H1 (cell line): ENCODE measurements around the gene VAT1L. TPM values are rescaled to one million over a fixed set of nuclear protein-coding genes. Genes with fewer than 3 reads are reported as not detected.

Experiments used
- CTCF ChIA-PET: fragments of 300-600 bp; sonication (Branson Sonifier 250); formaldehyde crosslinking; loops from one replicate; lab custom pipeline; 2021; ENCODE audit not compliant: partially characterized antibody; lab: Charles Lee
- POLR2A ChIA-PET: fragments of 300-600 bp; sonication (Branson Sonifier 250); formaldehyde crosslinking; loops from one replicate; lab custom pipeline; 2021; ENCODE audit warnings: inconsistent platforms; ENCODE audit not compliant: partially characterized antibody; lab: Charles Lee
- DNase-seq, 2 experiments: peaks; one replicate each; pipeline versions ENCODE4 v3.0.0 to v3.0.0-alpha.2; 2010 to 2022; ENCODE audit warnings: low spot score in 2 of 2, low read depth in 1 of 2, mixed read lengths in 1 of 2
- FAIRE-seq: peaks from 2 replicates; lab custom pipeline; 2011; peaks lifted over from hg19 to GRCh38; lab: Jason Lieb, UNC
- H2AFZ ChIP-seq: 2 replicates; pipeline ENCODE4 v1.8.1; 2012; ENCODE audit warnings: low read length, inconsistent platforms
- H2AK5ac ChIP-seq: 2 replicates; pipeline ENCODE4 v1.6.1; 2013; ENCODE audit warnings: low read depth, low read length
- H2BK120ac ChIP-seq: replicated peaks from 2 replicates; pipeline ENCODE3; 2013; ENCODE audit warnings: low read depth, low read length, inconsistent platforms
- H2BK12ac ChIP-seq: 2 replicates; pipeline ENCODE4 v1.6.1; 2013; ENCODE audit warnings: low read depth, low read length
- H2BK15ac ChIP-seq: 2 replicates; pipeline ENCODE4 v1.6.1; 2013; ENCODE audit warnings: low read length
- H2BK20ac ChIP-seq: 2 replicates; pipeline ENCODE4 v1.6.1; 2013; ENCODE audit warnings: low read length
- H2BK5ac ChIP-seq: 2 replicates; pipeline ENCODE4 v1.6.1; 2013; ENCODE audit warnings: low read depth, low read length
- H3K14ac ChIP-seq: 2 replicates; pipeline ENCODE4 v1.6.1; 2013; ENCODE audit warnings: inconsistent platforms; ENCODE audit not compliant: insufficient read length
- H3K18ac ChIP-seq: 2 replicates; pipeline ENCODE4 v1.6.1; 2013; ENCODE audit warnings: low read length; ENCODE audit errors: extremely low read depth
- H3K23ac ChIP-seq: 2 replicates; pipeline ENCODE4 v1.6.1; 2013; ENCODE audit warnings: inconsistent platforms; ENCODE audit not compliant: insufficient read length
- H3K23me2 ChIP-seq: 2 replicates; pipeline ENCODE4 v1.6.1; 2013; ENCODE audit warnings: low read depth, low read length
- H3K27ac ChIP-seq: 2 replicates; pipeline ENCODE4 v1.6.1; 2011; ENCODE audit warnings: low read depth, low read length, inconsistent platforms
- H3K27me3 ChIP-seq, 4 experiments: replicated peaks in 1 of 4; 1 replicate in 1 of 4; 2 replicates in 3 of 4; pipeline versions ENCODE4 v1.6.1 to v1.8.1; 2011 to 2013; ENCODE audit warnings: low read length in 3 of 4, mild to moderate bottlenecking in 3 of 4, inconsistent platforms in 2 of 4, mixed read lengths in 2 of 4, moderate library complexity in 1 of 4; ENCODE audit not compliant: control insufficient read depth in 3 of 4, insufficient read depth in 3 of 4; ENCODE audit errors: extremely low read depth in 1 of 4
- H3K36me3 ChIP-seq, 4 experiments: 2 replicates each; pipeline versions ENCODE4 v1.6.1 to v1.8.1; 2011 to 2013; ENCODE audit warnings: mild to moderate bottlenecking in 4 of 4, low read length in 3 of 4, moderate library complexity in 2 of 4, control low read depth in 1 of 4, inconsistent platforms in 1 of 4; ENCODE audit not compliant: insufficient read depth in 4 of 4, control insufficient read depth in 2 of 4
- H3K4ac ChIP-seq: replicated peaks from 2 replicates; pipeline ENCODE3; 2013; ENCODE audit warnings: low read length, low read depth, mixed read lengths, inconsistent platforms; ENCODE audit not compliant: insufficient read length
- H3K4me1 ChIP-seq, 4 experiments: replicated peaks in 1 of 4; 1 replicate in 1 of 4; 2 replicates in 3 of 4; pipeline versions ENCODE4 v1.6.1 to v1.8.1; 2011 to 2013; ENCODE audit warnings: low read length in 3 of 4, inconsistent platforms in 2 of 4, mixed read lengths in 1 of 4; ENCODE audit not compliant: insufficient read depth in 4 of 4, control insufficient read depth in 3 of 4
- H3K4me2 ChIP-seq, 2 experiments: 2 replicates each; pipeline versions ENCODE4 v1.6.1 to v1.8.1; 2011 to 2013; ENCODE audit warnings: low read depth in 2 of 2, low read length in 2 of 2, control low read depth in 1 of 2, inconsistent platforms in 1 of 2, mild to moderate bottlenecking in 1 of 2; ENCODE audit not compliant: insufficient read depth in 1 of 2
- H3K4me3 ChIP-seq, 4 experiments: fragments of 200-600, 300-600 bp in 1 of 4; sonication (generic), shearing (Covaris generic), sonication (Bioruptor Twin) in 1 of 4; 2 replicates each; pipeline versions ENCODE4 v1.5.1 to v1.8.1; 2011 to 2016; ENCODE audit warnings: low read length in 4 of 4, low read depth in 3 of 4, control low read depth in 2 of 4, inconsistent platforms in 2 of 4, mild to moderate bottlenecking in 2 of 4, mixed read lengths in 1 of 4, moderate library complexity in 1 of 4; ENCODE audit not compliant: insufficient read depth in 2 of 4; ENCODE audit errors: extremely low read depth in 1 of 4
- H3K56ac ChIP-seq: replicated peaks from 2 replicates; pipeline ENCODE3; 2013; ENCODE audit warnings: low read depth, mild to moderate bottlenecking, mixed read lengths, low read length, inconsistent platforms; ENCODE audit not compliant: insufficient read length
- H3K79me1 ChIP-seq: 2 replicates; pipeline ENCODE4 v1.6.1; 2013; ENCODE audit warnings: low read depth, low read length, control low read depth
- H3K79me2 ChIP-seq, 2 experiments: 2 replicates each; pipeline versions ENCODE4 v1.6.1 to v1.8.1; 2012 to 2013; ENCODE audit warnings: low read length in 2 of 2, mild to moderate bottlenecking in 2 of 2, inconsistent platforms in 1 of 2; ENCODE audit not compliant: insufficient read depth in 2 of 2, control insufficient read depth in 1 of 2
- H3K9ac ChIP-seq, 4 experiments: replicated peaks in 1 of 4; 1 replicate in 1 of 4; 2 replicates in 3 of 4; pipeline versions ENCODE4 v1.6.1 to v1.8.1; 2011 to 2013; ENCODE audit warnings: low read depth in 3 of 4, low read length in 3 of 4, control low read depth in 2 of 4, mild to moderate bottlenecking in 2 of 4, moderate library complexity in 2 of 4, inconsistent platforms in 1 of 4; ENCODE audit errors: extremely low read depth in 1 of 4
- H3K9me3 ChIP-seq, 2 experiments: 2 replicates each; pipeline versions ENCODE4 v1.6.1 to v1.8.1; 2012 to 2013; ENCODE audit warnings: mild to moderate bottlenecking in 2 of 2, moderate library complexity in 2 of 2, control low read depth in 1 of 2, inconsistent platforms in 1 of 2, low read depth in 1 of 2, low read length in 1 of 2, mixed read lengths in 1 of 2; ENCODE audit not compliant: insufficient read depth in 2 of 2
- H4K20me1 ChIP-seq, 2 experiments: replicated peaks in 1 of 2; 2 replicates each; pipeline versions ENCODE3 to v1.8.1; 2011 to 2013; ENCODE audit warnings: inconsistent platforms in 2 of 2, low read length in 2 of 2, mild to moderate bottlenecking in 1 of 2; ENCODE audit not compliant: insufficient read depth in 2 of 2, control insufficient read depth in 1 of 2
- H4K5ac ChIP-seq: 2 replicates; pipeline ENCODE4 v1.6.1; 2013; ENCODE audit warnings: low read length, low read depth, mixed read lengths, inconsistent platforms; ENCODE audit not compliant: insufficient read length
- H4K8ac ChIP-seq: 2 replicates; pipeline ENCODE4 v1.8.0; 2013; ENCODE audit warnings: mild to moderate bottlenecking, moderate library complexity, low read length, inconsistent platforms; ENCODE audit not compliant: insufficient read depth; ENCODE audit errors: extremely low read depth
- H4K91ac ChIP-seq: replicated peaks from 2 replicates; pipeline ENCODE3; 2013; ENCODE audit warnings: low read length, mixed read lengths, inconsistent platforms; ENCODE audit not compliant: insufficient read length
- BACH1 ChIP-seq: IDR thresholded peaks from 2 replicates; pipeline ENCODE4 v1.6.1; 2012; ENCODE audit warnings: low read length, improper control_type of control experiment
- BCL11A ChIP-seq, 2 experiments: IDR thresholded peaks; one replicate each; pipeline ENCODE4 v1.6.1; 2011; ENCODE audit warnings: low read depth in 2 of 2, low read length in 2 of 2, mild to moderate bottlenecking in 2 of 2
- CREB1 ChIP-seq: IDR thresholded peaks from 2 replicates; pipeline ENCODE4 v1.6.1; 2012; ENCODE audit warnings: inconsistent platforms
- GABPA ChIP-seq: IDR thresholded peaks from 2 replicates; pipeline ENCODE4 v1.6.1; 2011; ENCODE audit warnings: mild to moderate bottlenecking, low read length, moderate library complexity, borderline replicate concordance; ENCODE audit not compliant: insufficient read depth
- HDAC6 ChIP-seq: IDR thresholded peaks from one replicate; pipeline ENCODE4 v1.7.1; 2012; ENCODE audit warnings: low read depth, mild to moderate bottlenecking, inconsistent platforms, low read length, moderate library complexity
- JUN ChIP-seq: IDR thresholded peaks from 2 replicates; pipeline ENCODE4 v1.6.1; 2011; ENCODE audit warnings: low read depth, mild to moderate bottlenecking, improper control_type of control experiment, low read length
- KDM5A ChIP-seq: fragments of 200-600 bp; IDR thresholded peaks from 2 replicates; pipeline ENCODE4 v1.7.1; 2012; ENCODE audit warnings: mild to moderate bottlenecking, low read length, inconsistent platforms, mixed read lengths
- NANOG ChIP-seq: IDR thresholded peaks from 2 replicates; pipeline ENCODE4 v1.6.1; 2011; ENCODE audit warnings: low read length, low read depth, mild to moderate bottlenecking, inconsistent platforms; ENCODE audit not compliant: insufficient read depth, poor library complexity, severe bottlenecking
- POLR2A ChIP-seq, 2 experiments: IDR thresholded peaks; 1 replicate in 1 of 2; 2 replicates in 1 of 2; pipeline ENCODE4 v1.6.1; 2011; ENCODE audit warnings: low read depth in 2 of 2, low read length in 2 of 2, mild to moderate bottlenecking in 2 of 2; ENCODE audit errors: control extremely low read depth in 1 of 2
- SP2 ChIP-seq: IDR thresholded peaks from 2 replicates; pipeline ENCODE4 v1.6.1; 2012; ENCODE audit warnings: mild to moderate bottlenecking, low read length, inconsistent platforms
- SP4 ChIP-seq: IDR thresholded peaks from 2 replicates; pipeline ENCODE4 v1.6.1; 2012; ENCODE audit warnings: low read length, inconsistent platforms
- SUZ12 ChIP-seq: fragments of 200-600 bp; sonication (generic); IDR thresholded peaks from 2 replicates; pipeline ENCODE4 v1.6.1; 2012; ENCODE audit warnings: mild to moderate bottlenecking, inconsistent platforms, low read length, moderate library complexity, mixed read lengths
- YY1 ChIP-seq: IDR thresholded peaks from 2 replicates; pipeline ENCODE4 v1.6.1; 2011; ENCODE audit warnings: low read depth, mild to moderate bottlenecking, low read length
- WGBS, 2 experiments: shearing (Covaris generic) in 1 of 2; methylation state at CpG; one replicate each; pipeline versions ENCODE4 v1.1.6 to v1.1.7; 2013 to 2015; ENCODE audit warnings: low lambda C conversion rate in 2 of 2, mixed read lengths in 2 of 2, inconsistent platforms in 1 of 2, low coverage in 1 of 2, missing lambda C conversion rate in 1 of 2; ENCODE audit not compliant: insufficient replicate concordance in 2 of 2, insufficient coverage in 1 of 2, insufficient read length in 1 of 2; ENCODE audit errors: extremely low coverage in 1 of 2, missing lambda C conversion rate in 1 of 2; 5-methylcytosine and 5-hydroxymethylcytosine counted together
- polyA plus RNA-seq, 7 experiments: library from polyadenylated mRNA; depleted of rRNA in 3 of 7; stranded (reverse) in 5 of 7; unstranded in 2 of 7; fragments of >200 nt in 5 of 7; fragments of 200-250 nt in 2 of 7; gene quantifications; 1 replicate in 5 of 7; 2 replicates in 1 of 7; 4 replicates in 1 of 7; pipeline versions ENCODE4 v1.2.1 to v1.2.3, GENCODE V29; 2011 to 2013; ENCODE audit warnings: missing spikeins in 2 of 7, mixed read lengths in 2 of 7
- total RNA-seq: library from RNA; stranded (reverse); fragmentation: NEBNext Ultra II Directional; extraction: Animal tissue kit (Norgen Biotek cat#: 25700); gene quantifications from 2 replicates; pipeline ENCODE4 v1.2.1, GENCODE V29; 2021
- TF ChIP-seq, protein P1 (sequence below): IDR thresholded peaks from 2 replicates; pipeline ENCODE4 v1.6.1; 2012; ENCODE audit warnings: low read length, inconsistent platforms

The VAT1L gene
- total and polyA plus RNA-seq, 2 of the 8 experiments (the other 6 are each of a cell fraction or from before 2014, with no cell fraction given) = 46.3 to 48.2 TPM

DNA sequence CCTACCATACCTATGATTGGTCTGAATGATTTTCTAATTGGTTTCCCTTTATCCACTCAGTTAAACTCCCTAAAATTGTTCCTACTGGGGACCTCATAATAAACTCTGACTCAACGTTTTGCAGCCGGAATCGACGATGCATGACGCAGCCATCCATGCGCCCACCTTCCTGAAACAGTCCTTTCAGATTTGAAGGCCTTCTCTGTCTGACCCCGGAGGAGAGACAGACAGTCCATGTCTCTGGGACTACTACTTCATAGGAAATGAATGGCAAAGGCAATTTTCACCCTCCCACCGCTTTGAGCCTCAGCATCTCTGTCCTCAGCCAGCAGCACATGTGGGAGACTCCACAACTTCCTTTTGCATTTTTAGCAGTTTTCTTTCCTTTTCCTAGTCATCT is 13.5 kb downstream of the VAT1L start:
- Histone ChIP-seq H2BK15ac (no peak overlapping the region), H4K20me1 (peaks cover 2% of the 10 kb centered on the region in 2 experiments), H3K4me1 (no peaks in the 10 kb centered on the region; a peak in 2 of 7 replicates), H3K27me3 (no peaks in the 10 kb centered on the region; a peak in 1 of 7 replicates), H3K4me3 (no peak overlapping the region), H3K79me2 (peaks cover 0 to 18% of the 10 kb centered on the region in 2 experiments; a peak in 2 of 4 replicates), H4K5ac (no peak overlapping the region), H3K36me3 (peaks cover 0 to 1% (median 0%) of the 10 kb centered on the region in 4 experiments; a peak in 2 of 8 replicates), H3K23me2 (no peaks in the 10 kb centered on the region; the same call in 1 of the 2 replicates), H3K4ac (no peak overlapping the region), H2BK120ac (no peak overlapping the region), H2BK5ac (no peak overlapping the region), H2BK12ac (no peak overlapping the region), H4K8ac (no peak overlapping the region), H3K56ac (no peak overlapping the region), H3K9me3 (peaks cover 1 to 3% of the 10 kb centered on the region in 2 experiments; a peak in 1 of 4 replicates), H3K14ac (no peak overlapping the region), H3K4me2 (no peak overlapping the region), H3K23ac (no peak overlapping the region), H3K9ac (no peak overlapping the region), H3K18ac (no peak overlapping the region), H2AK5ac (no peak overlapping the region), H3K27ac (no peak overlapping the region), H3K79me1 (no peaks in the 10 kb centered on the region; the same call in 1 of the 2 replicates), H4K91ac (no peak overlapping the region), H2BK20ac (no peak overlapping the region), H2AFZ (no peak overlapping the region)
- CTCF ChIA-PET = interaction anchor here (0.6 to 1.7 kb wide), 7 partner anchors 10 to 647 kb away, joined by 3 to 6 read pairs (median 5); no protein-coding TSS in a partner anchor
- 94% methylated on average over 8 of the region's 8 CpGs; no CpG with 5 or more reads in 1 of the 2 experiments for WGBS, 2 experiments
- FAIRE-seq (no peak), DNase-seq (no peak)
- POLR2A ChIA-PET = no interaction called here
- TF ChIP-seq NANOG (no peak), GABPA (no peak), HDAC6 (no peak), BCL11A (IDR thresholded peaks at IDR 0.05; ENCODE audit: low read depth in 2 of 2, low read length in 2 of 2) (no peak), BACH1 (no peak), POLR2A (IDR thresholded peaks at IDR 0.05; ENCODE audit: control extremely low read depth in 1 of 2, low read depth in 2 of 2, low read length in 2 of 2) (no peak), SUZ12 (no peak), SP4 (no peak), SP2 (no peak), CREB1 (no peak), YY1 (no peak), JUN (no peak), KDM5A (no peak)
- TF ChIP-seq, protein P1, sequence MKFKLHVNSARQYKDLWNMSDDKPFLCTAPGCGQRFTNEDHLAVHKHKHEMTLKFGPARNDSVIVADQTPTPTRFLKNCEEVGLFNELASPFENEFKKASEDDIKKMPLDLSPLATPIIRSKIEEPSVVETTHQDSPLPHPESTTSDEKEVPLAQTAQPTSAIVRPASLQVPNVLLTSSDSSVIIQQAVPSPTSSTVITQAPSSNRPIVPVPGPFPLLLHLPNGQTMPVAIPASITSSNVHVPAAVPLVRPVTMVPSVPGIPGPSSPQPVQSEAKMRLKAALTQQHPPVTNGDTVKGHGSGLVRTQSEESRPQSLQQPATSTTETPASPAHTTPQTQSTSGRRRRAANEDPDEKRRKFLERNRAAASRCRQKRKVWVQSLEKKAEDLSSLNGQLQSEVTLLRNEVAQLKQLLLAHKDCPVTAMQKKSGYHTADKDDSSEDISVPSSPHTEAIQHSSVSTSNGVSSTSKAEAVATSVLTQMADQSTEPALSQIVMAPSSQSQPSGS = no peak
